ENCODE data around the gene ACOT11.

GRCh38 chr1:54498383-54499096 is 49.5 kb upstream of the ACOT11 start:
- TF ChIP-seq CTCF (IDR thresholded peaks at IDR 0.05) (no peak), POLR2A (IDR thresholded peaks at IDR 0.05; ENCODE audit: low read depth) (no peak), POLR2AphosphoS5 (IDR thresholded peaks at IDR 0.05) (no peak), EP300 (IDR thresholded peaks at IDR 0.05) (no peak)
